AG09309 (cell line): ENCODE data around the gene CANT1.

Experiments
- DNase-seq: peaks from one replicate; pipeline ENCODE4 v3.0.0-alpha.2; 2010; ENCODE audit warnings: low read depth
- H3K4me3 ChIP-seq: 2 replicates; pipeline ENCODE4 v1.5.1; 2011; ENCODE audit warnings: mild to moderate bottlenecking, low read depth, low read length, moderate library complexity; ENCODE audit not compliant: control insufficient read depth
- CTCF ChIP-seq: IDR thresholded peaks from 2 replicates; pipeline ENCODE4 v1.5.1; 2011; ENCODE audit warnings: mild to moderate bottlenecking, low read depth, low read length, inconsistent platforms; ENCODE audit not compliant: insufficient read depth, control insufficient read depth; ENCODE audit errors: missing control alignments

The CANT1 gene

GRCh38 chr17:79009397-79010303 lies at the start of gene CANT1:
TSS of gene CANT1 (minus strand) at chr17:79009764. CDS start at chr17:78997622, 12,142 bp downstream.
- TF ChIP-seq CTCF: no peak
- no peak for DNase-seq
- H3K4me3 ChIP-seq: peak within 1 kb of the TSS; percentile 91

GRCh38 chr17:79057737-79058385 lies 48.3 kb upstream of the CANT1 start:
- no peak overlapping the region for H3K4me3 ChIP-seq
- no peak for DNase-seq
- no peak for TF ChIP-seq CTCF

GRCh38 chr17:79055197-79055596 lies 45.6 kb upstream of the CANT1 start:
- no peak for DNase-seq
- TF ChIP-seq CTCF: no peak
- no peak overlapping the region for H3K4me3 ChIP-seq

GRCh38 chr17:79054200-79054960 lies 44.8 kb upstream of the CANT1 start:
- no peak for TF ChIP-seq CTCF
- no peak for DNase-seq

GRCh38 chr17:79053251-79053925 lies 43.8 kb upstream of the CANT1 start:
- no peak for DNase-seq
- TF ChIP-seq CTCF: no peak
- H3K4me3 ChIP-seq: no peak overlapping the region

More at GRCh38 chr17:79054200-79054960, 44.8 kb upstream of the CANT1 start:
- no peak overlapping the region for H3K4me3 ChIP-seq

GRCh38 chr17:79052131-79052530 lies 42.6 kb upstream of the CANT1 start:
- H3K4me3 ChIP-seq: no peak overlapping the region
- DNase-seq: no peak
- TF ChIP-seq CTCF: no peak
